ENCODE results near the gene DNMT3A. TPM values are rescaled to one million over a fixed set of nuclear protein-coding genes. Genes with fewer than 3 reads are reported as not detected.

DNMT3A gene
- total RNA-seq, 4 donors from 2014 or later, result 5.9 to 14.1 (median 8.0) TPM

- Histone ChIP-seq H3K4me3 (no peak overlapping the region), H3K27ac (no peak overlapping the region), H3K9me3 (no peaks in the 10 kb centered on the region), H3K36me3 (no peaks in the 10 kb centered on the region), H3K4me1 (peaks cover 41 to 43% of the 10 kb centered on the region in 2 donors), H3K27me3 (no peaks in the 10 kb centered on the region)
- DNase-seq (no peak), ATAC-seq (no peak)
- TF ChIP-seq CTCF (IDR thresholded peaks at IDR 0.05 in 4 of 5, conservative IDR thresholded peaks at IDR 0.05 in 1 of 5), result no peak
- no peak for TF ChIP-seq POLR2A (IDR thresholded peaks at IDR 0.05)
- in situ Hi-C loops (cut with MboI; ENCODE audit: low sequenced_read_pairs in 4 of 4) (no loop called here), intact Hi-C loops (cut with DNase I; ENCODE audit: low total_unique reads) (no loop called here)
These were observed 36.2 kb upstream of the DNMT3A start for GRCh38 chr2:25377822-25378421.

- intact Hi-C loops (cut with DNase I; ENCODE audit: low total_unique reads), result loop anchor here (1.0 kb wide), 2 partner anchors 15 to 35 kb away; no protein-coding TSS in a partner anchor
- peak overlapping the region in 3 of 4 donors; percentile 34 to 53 (median 35) for H3K4me3 ChIP-seq
These were observed 35.3 kb upstream of the DNMT3A start for GRCh38 chr2:25376750-25377621.

GRCh38 chr2:25375989-25376545 lies 34.3 kb upstream of the DNMT3A start:
- DNase-seq (no peak), ATAC-seq (no peak)
- Histone ChIP-seq H3K27me3 (no peaks in the 10 kb centered on the region), H3K27ac (peak overlapping the region; percentile 38 to 40 (median 38)), H3K4me3 (peak overlapping the region in 3 of 4 donors; percentile 34 to 53 (median 35)), H3K9me3 (no peaks in the 10 kb centered on the region), H3K4me1 (peaks cover 35 to 36% of the 10 kb centered on the region in 2 donors), H3K36me3 (no peaks in the 10 kb centered on the region)
- in situ Hi-C loops (cut with MboI; ENCODE audit: low sequenced_read_pairs in 4 of 4), result no loop called here
- intact Hi-C loops (cut with DNase I; ENCODE audit: low total_unique reads), result loop anchor here (1.0 kb wide), 2 partner anchors 14 to 34 kb away; no protein-coding TSS in a partner anchor
- TF ChIP-seq POLR2A (IDR thresholded peaks at IDR 0.05), result no peak
- no peak for TF ChIP-seq CTCF (IDR thresholded peaks at IDR 0.05 in 4 of 5, conservative IDR thresholded peaks at IDR 0.05 in 1 of 5)

More at GRCh38 chr2:25376750-25377621, 35.3 kb upstream of the DNMT3A start:
- in situ Hi-C loops (cut with MboI; ENCODE audit: low sequenced_read_pairs in 4 of 4), result no loop called here
- DNase-seq (peak; percentile 77 to 87), ATAC-seq (peak; percentile 69 to 74)
- Histone ChIP-seq H3K9me3 (no peaks in the 10 kb centered on the region), H3K27me3 (no peaks in the 10 kb centered on the region), H3K27ac (peak overlapping the region; percentile 38 to 53 (median 40)), H3K4me1 (peaks cover 41 to 43% of the 10 kb centered on the region in 2 donors), H3K36me3 (no peaks in the 10 kb centered on the region)
- TF ChIP-seq CTCF (IDR thresholded peaks at IDR 0.05 in 4 of 5, conservative IDR thresholded peaks at IDR 0.05 in 1 of 5) (peak; percentile 89 to 97 (median 96)), POLR2A (IDR thresholded peaks at IDR 0.05) (no peak)

- ATAC-seq, result no peak
- intact Hi-C loops (cut with DNase I; ENCODE audit: low total_unique reads) (no loop called here), in situ Hi-C loops (cut with MboI; ENCODE audit: low sequenced_read_pairs in 4 of 4) (no loop called here)
- Histone ChIP-seq H3K27ac (no peak overlapping the region), H3K36me3 (no peaks in the 10 kb centered on the region), H3K4me1 (peaks cover 29 to 30% of the 10 kb centered on the region in 2 donors), H3K9me3 (no peaks in the 10 kb centered on the region), H3K4me3 (no peak overlapping the region), H3K27me3 (no peaks in the 10 kb centered on the region)
- DNase-seq, result no peak
- no peak for TF ChIP-seq POLR2A (IDR thresholded peaks at IDR 0.05)
- TF ChIP-seq CTCF (IDR thresholded peaks at IDR 0.05 in 4 of 5, conservative IDR thresholded peaks at IDR 0.05 in 1 of 5), result no peak
These were observed 33.8 kb upstream of the DNMT3A start for GRCh38 chr2:25375371-25375988.
